Tibial artery (tissue), 4 donors: Measurements from ENCODE around the gene CNTN1.
"Not testable (repeated sequence)": the region's sequence is repeated elsewhere in the genome, so short reads cannot be mapped to it uniquely, and the experiment has no call there.

ENCODE experiments used
- DNase-seq, 2 donors: peaks; one replicate each; pipeline ENCODE4 v3.0.0-alpha.2; 2019
- H3K27ac ChIP-seq, 2 donors: fragments of 200-600 bp; sonication (generic) in 1 of 2; 1 replicate in 1 of 2; 2 replicates in 1 of 2; pipeline ENCODE4 v1.5.1; 2018 to 2019; ENCODE audit warnings: mild to moderate bottlenecking in 1 of 2
- H3K27me3 ChIP-seq, 2 donors: fragments of 200-600 bp; sonication (generic) in 1 of 2; one replicate each; pipeline versions ENCODE4 v1.5.1 to v1.6.0; 2016 to 2019
- H3K36me3 ChIP-seq, 3 donors: fragments of 200-600 bp; sonication (generic) in 2 of 3; one replicate each; pipeline ENCODE4 v1.5.1; 2016 to 2019; ENCODE audit warnings: mild to moderate bottlenecking in 2 of 3
- H3K4me1 ChIP-seq, 4 donors: fragments of 200-600 bp; sonication (generic) in 2 of 4; 1 replicate in 3 of 4; 2 replicates in 1 of 4; pipeline ENCODE4 v1.5.1; 2016 to 2019
- H3K4me3 ChIP-seq, 2 donors: fragments of 200-600 bp; sonication (generic) in 1 of 2; 1 replicate in 1 of 2; 2 replicates in 1 of 2; pipeline ENCODE4 v1.5.1; 2018 to 2019; ENCODE audit warnings: mild to moderate bottlenecking in 2 of 2
- H3K9me3 ChIP-seq, 3 donors: fragments of 200-600 bp; sonication (generic) in 1 of 3; one replicate each; pipeline ENCODE4 v1.5.1; 2016 to 2019
- intact Hi-C: fragments of 100-400 bp; cut with DNase I; formaldehyde crosslinking; loops from one replicate; pipeline ENCODE4 v1.15.0; 2023; ENCODE audit warnings: low total_unique reads
- TF ChIP-seq, protein P1 (sequence below), 2 experiments: fragments of 200-600 bp in 1 of 2; fragments of 450-650 bp in 1 of 2; IDR thresholded peaks; one replicate each; pipeline ENCODE4 v1.5.1; 2017 to 2019; ENCODE audit warnings: antibody characterized with exemption in 2 of 2, mild to moderate bottlenecking in 1 of 2, moderate library complexity in 1 of 2

CNTN1 gene

DNA sequence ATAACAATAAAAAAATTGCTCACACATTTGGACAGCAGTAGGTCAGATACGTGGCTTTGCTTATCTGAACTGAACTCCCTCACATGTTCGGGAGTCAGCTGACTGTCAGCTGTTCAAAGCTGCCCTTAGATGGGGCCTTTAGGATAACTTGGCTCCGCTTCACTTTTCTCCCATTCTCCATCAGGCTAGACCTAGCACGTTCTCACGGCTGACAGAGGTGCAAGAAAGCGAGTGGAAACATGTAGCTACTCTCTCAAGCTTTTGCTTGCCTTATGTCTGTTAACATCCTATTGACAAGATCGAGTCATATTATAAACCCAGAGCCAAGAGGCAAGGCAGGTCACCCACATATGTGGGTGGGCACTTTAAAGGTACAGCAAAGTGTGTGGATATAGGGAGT lies 383.9 kb downstream of the CNTN1 start:
- no peaks in the 10 kb centered on the region for H3K36me3 ChIP-seq
- no peak overlapping the region for H3K4me3 ChIP-seq
- H3K9me3 ChIP-seq = peaks cover 0 to 6% (median 0%) of the 10 kb centered on the region in 3 donors
- intact Hi-C loops = no loop called here
- H3K27ac ChIP-seq = no peak overlapping the region
- DNase-seq = no peak
- TF ChIP-seq, protein P1, sequence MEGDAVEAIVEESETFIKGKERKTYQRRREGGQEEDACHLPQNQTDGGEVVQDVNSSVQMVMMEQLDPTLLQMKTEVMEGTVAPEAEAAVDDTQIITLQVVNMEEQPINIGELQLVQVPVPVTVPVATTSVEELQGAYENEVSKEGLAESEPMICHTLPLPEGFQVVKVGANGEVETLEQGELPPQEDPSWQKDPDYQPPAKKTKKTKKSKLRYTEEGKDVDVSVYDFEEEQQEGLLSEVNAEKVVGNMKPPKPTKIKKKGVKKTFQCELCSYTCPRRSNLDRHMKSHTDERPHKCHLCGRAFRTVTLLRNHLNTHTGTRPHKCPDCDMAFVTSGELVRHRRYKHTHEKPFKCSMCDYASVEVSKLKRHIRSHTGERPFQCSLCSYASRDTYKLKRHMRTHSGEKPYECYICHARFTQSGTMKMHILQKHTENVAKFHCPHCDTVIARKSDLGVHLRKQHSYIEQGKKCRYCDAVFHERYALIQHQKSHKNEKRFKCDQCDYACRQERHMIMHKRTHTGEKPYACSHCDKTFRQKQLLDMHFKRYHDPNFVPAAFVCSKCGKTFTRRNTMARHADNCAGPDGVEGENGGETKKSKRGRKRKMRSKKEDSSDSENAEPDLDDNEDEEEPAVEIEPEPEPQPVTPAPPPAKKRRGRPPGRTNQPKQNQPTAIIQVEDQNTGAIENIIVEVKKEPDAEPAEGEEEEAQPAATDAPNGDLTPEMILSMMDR (IDR thresholded peaks at IDR 0.05) = no peak
- H3K4me1 ChIP-seq = no peaks in the 10 kb centered on the region
- no peaks in the 10 kb centered on the region for H3K27me3 ChIP-seq

DNA sequence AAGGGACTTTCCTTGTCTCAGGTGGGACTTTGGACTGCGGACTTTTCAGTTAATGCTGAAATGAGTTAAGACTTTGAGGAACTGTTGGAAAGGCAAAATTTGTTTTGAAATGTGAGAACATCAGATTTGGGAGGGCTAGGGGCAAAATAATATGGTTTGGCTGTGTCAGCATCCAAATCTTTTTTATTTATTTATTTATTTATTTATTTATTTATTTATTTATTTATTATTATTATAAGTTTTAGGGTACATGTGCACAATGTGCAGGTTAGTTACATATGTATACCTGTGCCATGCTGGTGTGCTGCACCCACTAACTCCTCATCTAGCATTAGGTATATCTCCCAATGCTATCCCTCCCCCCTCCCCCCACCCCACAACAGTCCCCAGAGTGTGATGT lies 389.0 kb downstream of the CNTN1 start:
- H3K27ac ChIP-seq, H3K9me3 ChIP-seq, H3K4me1 ChIP-seq, H3K4me3 ChIP-seq, H3K36me3 ChIP-seq, H3K27me3 ChIP-seq, DNase-seq, intact Hi-C loops: not testable (repeated sequence)

DNA sequence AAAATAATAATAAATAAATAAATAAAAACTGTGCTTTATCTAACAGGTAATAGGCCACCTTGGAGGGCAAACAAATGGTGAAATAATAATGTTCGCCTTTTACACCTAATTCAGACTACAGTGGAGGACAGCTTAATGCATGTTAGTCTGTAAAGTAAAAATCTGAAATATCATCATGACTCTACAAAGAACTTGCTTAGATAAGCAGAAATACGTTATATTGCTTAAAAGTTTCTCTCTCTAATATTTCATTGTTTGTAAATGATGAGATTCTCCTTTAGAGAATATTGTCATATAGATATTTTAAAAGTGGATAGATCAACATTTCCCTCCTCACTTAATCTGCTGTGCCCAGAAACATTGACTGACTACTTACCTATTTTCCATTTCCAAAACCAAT lies 397.2 kb downstream of the CNTN1 start:
- no peaks in the 10 kb centered on the region for H3K36me3 ChIP-seq
- H3K27me3 ChIP-seq = no peaks in the 10 kb centered on the region
- no peaks in the 10 kb centered on the region for H3K9me3 ChIP-seq
- H3K27ac ChIP-seq = no peak overlapping the region
- TF ChIP-seq, protein P1 (IDR thresholded peaks at IDR 0.05) = no peak
- intact Hi-C loops = no loop called here
- DNase-seq = no peak
- H3K4me1 ChIP-seq = no peaks in the 10 kb centered on the region
- H3K4me3 ChIP-seq = no peak overlapping the region

DNA sequence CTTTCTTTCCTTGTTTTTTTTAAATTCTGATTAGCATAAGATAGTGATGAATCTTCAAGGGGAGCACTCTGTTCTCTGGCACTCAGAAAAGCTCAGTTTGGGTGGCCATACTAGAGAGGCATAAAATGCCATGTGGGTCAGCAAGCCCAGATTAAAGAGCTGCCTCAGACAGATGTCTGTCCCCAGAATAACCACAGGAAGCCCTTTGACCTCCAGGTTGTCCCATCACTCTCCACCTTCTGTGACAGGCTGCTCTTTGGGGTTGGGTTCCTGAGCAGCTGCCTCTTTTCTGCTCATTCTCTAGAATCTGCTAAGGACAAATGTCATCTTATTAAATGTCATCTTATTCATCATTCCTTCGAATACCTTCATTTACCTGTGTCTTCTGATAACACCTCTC lies 399.9 kb downstream of the CNTN1 start:
- Histone ChIP-seq H3K4me1 (peaks cover 0 to 8% (median 0%) of the 10 kb centered on the region in 4 donors), H3K27ac (no peak overlapping the region), H3K4me3 (no peak overlapping the region), H3K9me3 (no peaks in the 10 kb centered on the region), H3K36me3 (no peaks in the 10 kb centered on the region), H3K27me3 (no peaks in the 10 kb centered on the region)
- DNase-seq = no peak
- intact Hi-C loops = no loop called here
- TF ChIP-seq, protein P1 (IDR thresholded peaks at IDR 0.05) = no peak

- TF ChIP-seq, protein P1 (IDR thresholded peaks at IDR 0.05) = no peak
- Histone ChIP-seq H3K4me3 (no peak overlapping the region), H3K27me3 (no peaks in the 10 kb centered on the region), H3K27ac (no peak overlapping the region), H3K36me3 (no peaks in the 10 kb centered on the region), H3K4me1 (peaks cover 0 to 8% (median 0%) of the 10 kb centered on the region in 4 donors), H3K9me3 (no peaks in the 10 kb centered on the region)
- intact Hi-C loops = no loop called here
- no peak for DNase-seq
Observed at GRCh38 chr12:41096797-41097196, 404.6 kb downstream of the CNTN1 start.

GRCh38 chr12:41100572-41100971 lies 408.3 kb downstream of the CNTN1 start:
- H3K36me3 ChIP-seq = no peaks in the 10 kb centered on the region
- no peaks in the 10 kb centered on the region for H3K9me3 ChIP-seq
- peaks cover 0 to 8% (median 0%) of the 10 kb centered on the region in 4 donors for H3K4me1 ChIP-seq
- no peak for DNase-seq
- no peak overlapping the region for H3K4me3 ChIP-seq
- TF ChIP-seq, protein P1 (IDR thresholded peaks at IDR 0.05) = no peak
- H3K27me3 ChIP-seq = no peaks in the 10 kb centered on the region
- intact Hi-C loops = no loop called here
- H3K27ac ChIP-seq = no peak overlapping the region
